Vagina (tissue), 2 donors: ENCODE measurements around the gene TNFAIP8L3. TPM values are rescaled to one million over a fixed set of nuclear protein-coding genes. Genes with fewer than 3 reads are reported as not detected.

Experiments
- DNase-seq, 2 donors: peaks; one replicate each; pipeline ENCODE4 v3.0.0-alpha.2; 2017; ENCODE audit errors: extremely low spot score in 2 of 2
- H3K27ac ChIP-seq: fragments of 200-600 bp; sonication (generic); one replicate; pipeline ENCODE4 v1.5.1; 2019
- H3K27me3 ChIP-seq: fragments of 200-600 bp; sonication (generic); one replicate; pipeline ENCODE4 v1.5.1; 2019
- H3K36me3 ChIP-seq, 2 donors: fragments of 200-600 bp; sonication (generic); one replicate each; pipeline ENCODE4 v1.5.1; 2017 to 2019
- H3K4me1 ChIP-seq: fragments of 200-600 bp; sonication (generic); one replicate; pipeline ENCODE4 v1.5.1; 2019
- H3K4me3 ChIP-seq, 2 donors: fragments of 200-600 bp; sonication (generic); 1 replicate in 1 of 2; 2 replicates in 1 of 2; pipeline ENCODE4 v1.5.1; 2016 to 2019
- H3K9me3 ChIP-seq: fragments of 200-600 bp; sonication (generic); one replicate; pipeline ENCODE4 v1.5.1; 2019
- CTCF ChIP-seq, 3 experiments: fragments of 450-650 bp in 2 of 3; fragments of 200-600 bp in 1 of 3; sonication (generic) in 1 of 3; IDR thresholded peaks; one replicate each; pipeline ENCODE4 v1.5.1; 2017 to 2019; ENCODE audit warnings: antibody characterized with exemption in 3 of 3, mild to moderate bottlenecking in 2 of 3, moderate library complexity in 2 of 3
- POLR2A ChIP-seq, 2 donors: fragments of 450-650 bp; IDR thresholded peaks; one replicate each; pipeline ENCODE4 v1.6.1; 2017; ENCODE audit warnings: antibody characterized with exemption in 2 of 2, mild to moderate bottlenecking in 2 of 2, moderate library complexity in 2 of 2
- POLR2AphosphoS5 ChIP-seq, 2 donors: sonication (generic); formaldehyde crosslinking; IDR thresholded peaks; one replicate each; pipeline ENCODE4 v1.9.0; 2017; ENCODE audit warnings: antibody characterized with exemption in 2 of 2, mild to moderate bottlenecking in 2 of 2, low read depth in 1 of 2; ENCODE audit not compliant: insufficient read depth in 1 of 2
- intact Hi-C: fragments of 100-400 bp; cut with DNase I; formaldehyde crosslinking; loops from one replicate; pipeline ENCODE4 v1.15.1; 2023
- total RNA-seq: library from RNA; depleted of rRNA; stranded (reverse); fragments of >200 nt; gene quantifications from one replicate; pipeline ENCODE4 v1.2.3, GENCODE V29; 2016

TNFAIP8L3 gene
- total RNA-seq, 1 donor from 2014 or later, result 21.9 TPM

GRCh38 chr15:51097553-51098330 is 3.0 kb upstream of the TNFAIP8L3 start:
- no peaks in the 10 kb centered on the region for H3K27me3 ChIP-seq
- H3K9me3 ChIP-seq, result no peaks in the 10 kb centered on the region
- TF ChIP-seq CTCF (IDR thresholded peaks at IDR 0.05), result no peak
- TF ChIP-seq POLR2AphosphoS5 (IDR thresholded peaks at IDR 0.05; ENCODE audit: insufficient read depth in 1 of 2, low read depth in 1 of 2), result no peak
- TF ChIP-seq POLR2A (IDR thresholded peaks at IDR 0.05), result no peak
- DNase-seq, result no peak
- H3K36me3 ChIP-seq, result no peaks in the 10 kb centered on the region
- intact Hi-C loops, result no loop called here
- H3K4me1 ChIP-seq, result peaks cover 41% of the 10 kb centered on the region
- no peak overlapping the region for H3K4me3 ChIP-seq
- peak overlapping the region; percentile 5 for H3K27ac ChIP-seq

GRCh38 chr15:51096976-51097375 is 2.3 kb upstream of the TNFAIP8L3 start:
- no peaks in the 10 kb centered on the region for H3K27me3 ChIP-seq
- intact Hi-C loops, result no loop called here
- no peak overlapping the region for H3K4me3 ChIP-seq
- no peaks in the 10 kb centered on the region for H3K9me3 ChIP-seq
- no peak overlapping the region for H3K27ac ChIP-seq
- no peaks in the 10 kb centered on the region for H3K36me3 ChIP-seq
- no peak for DNase-seq
- H3K4me1 ChIP-seq, result peaks cover 41% of the 10 kb centered on the region
- no peak for TF ChIP-seq POLR2A (IDR thresholded peaks at IDR 0.05)
- no peak for TF ChIP-seq CTCF (IDR thresholded peaks at IDR 0.05)
- no peak for TF ChIP-seq POLR2AphosphoS5 (IDR thresholded peaks at IDR 0.05; ENCODE audit: insufficient read depth in 1 of 2, low read depth in 1 of 2)

- no peak overlapping the region for H3K27ac ChIP-seq
- H3K36me3 ChIP-seq, result no peaks in the 10 kb centered on the region
- no peaks in the 10 kb centered on the region for H3K9me3 ChIP-seq
- H3K4me3 ChIP-seq, result peak overlapping the region; percentile 56 to 80
- TF ChIP-seq POLR2AphosphoS5 (IDR thresholded peaks at IDR 0.05; ENCODE audit: insufficient read depth in 1 of 2, low read depth in 1 of 2), result no peak
- TF ChIP-seq CTCF (IDR thresholded peaks at IDR 0.05), result no peak
- no peak for TF ChIP-seq POLR2A (IDR thresholded peaks at IDR 0.05)
- H3K27me3 ChIP-seq, result no peaks in the 10 kb centered on the region
- intact Hi-C loops, result no loop called here
- H3K4me1 ChIP-seq, result peaks cover 45% of the 10 kb centered on the region
- DNase-seq, result no peak
Measured at GRCh38 chr15:51095681-51096331, 1.1 kb upstream of the TNFAIP8L3 start.

- Histone ChIP-seq H3K36me3 (no peaks in the 10 kb centered on the region), H3K4me1 (peaks cover 54% of the 10 kb centered on the region), H3K27me3 (no peaks in the 10 kb centered on the region), H3K9me3 (no peaks in the 10 kb centered on the region), H3K4me3 (peak overlapping the region; percentile 56 to 80), H3K27ac (peak overlapping the region; percentile 72)
- no peak for TF ChIP-seq POLR2A (IDR thresholded peaks at IDR 0.05)
- peak in 1 of 2 donors; percentile 63 for TF ChIP-seq POLR2AphosphoS5 (IDR thresholded peaks at IDR 0.05; ENCODE audit: insufficient read depth in 1 of 2, low read depth in 1 of 2)
- intact Hi-C loops, result no loop called here
- no peak for DNase-seq
Measured at GRCh38 chr15:51093839-51094605, 684 bp downstream of the TNFAIP8L3 start.

GRCh38 chr15:51093488-51093838 is 1.2 kb downstream of the TNFAIP8L3 start:
- intact Hi-C loops, result no loop called here
- Histone ChIP-seq H3K9me3 (no peaks in the 10 kb centered on the region), H3K27me3 (no peaks in the 10 kb centered on the region), H3K4me3 (peak overlapping the region; percentile 56 to 80), H3K27ac (peak overlapping the region; percentile 72), H3K4me1 (peaks cover 54% of the 10 kb centered on the region), H3K36me3 (no peaks in the 10 kb centered on the region)
- TF ChIP-seq POLR2AphosphoS5 (IDR thresholded peaks at IDR 0.05; ENCODE audit: insufficient read depth in 1 of 2, low read depth in 1 of 2) (no peak), CTCF (IDR thresholded peaks at IDR 0.05) (no peak), POLR2A (IDR thresholded peaks at IDR 0.05) (no peak)
- DNase-seq, result no peak
